IPS-15b (cell line): Measurements from ENCODE around the gene LRIT3.

ENCODE experiments used
- H3K27me3 ChIP-seq: one replicate; pipeline ENCODE4 v1.6.1; 2013; ENCODE audit warnings: low read length; ENCODE audit not compliant: control insufficient read depth, insufficient read depth
- H3K36me3 ChIP-seq: one replicate; pipeline ENCODE4 v1.6.1; 2013; ENCODE audit warnings: low read length; ENCODE audit not compliant: control insufficient read depth, insufficient read depth
- H3K4me1 ChIP-seq: one replicate; pipeline ENCODE4 v1.6.1; 2013; ENCODE audit warnings: mild to moderate bottlenecking, low read length; ENCODE audit not compliant: control insufficient read depth, insufficient read depth
- H3K4me3 ChIP-seq: one replicate; pipeline ENCODE4 v1.5.1; 2013; ENCODE audit warnings: low read depth, low read length
- H3K9ac ChIP-seq: one replicate; pipeline ENCODE4 v1.6.1; 2013; ENCODE audit warnings: low read depth, mild to moderate bottlenecking, low read length
- H3K9me3 ChIP-seq: one replicate; pipeline ENCODE4 v1.6.1; 2013; ENCODE audit warnings: mild to moderate bottlenecking, low read length; ENCODE audit not compliant: control insufficient read depth, insufficient read depth

LRIT3 gene

DNA sequence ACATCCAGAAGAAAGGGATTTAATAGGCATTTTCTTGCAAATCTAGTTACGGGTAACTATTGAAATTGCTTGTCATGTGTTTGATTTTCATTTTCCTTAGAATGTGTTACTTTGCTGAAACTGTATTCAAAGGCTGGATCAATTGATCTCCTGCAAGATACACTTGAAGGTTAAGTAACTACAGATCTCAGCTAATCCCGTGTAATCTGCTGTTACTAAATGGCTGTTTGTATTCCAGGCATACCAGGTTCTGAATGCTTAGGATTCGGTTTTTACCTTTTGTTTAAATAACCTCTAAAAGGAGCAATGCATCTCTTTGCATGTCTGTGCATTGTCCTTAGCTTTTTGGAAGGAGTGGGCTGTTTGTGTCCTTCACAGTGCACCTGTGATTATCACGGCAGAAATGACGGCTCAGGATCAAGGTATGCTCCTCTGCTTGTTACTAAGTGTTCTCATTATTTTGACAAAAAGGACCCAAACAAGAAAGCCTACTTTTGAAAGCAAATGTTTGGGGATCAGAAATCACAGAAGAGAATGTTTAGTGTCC, at the start of gene LRIT3:
Gene LRIT3, plus strand, starts transcription at position 212 of the 547 bp plus-strand sequence. Its CDS starts 95 bp downstream, at position 307.
- Histone ChIP-seq H3K9ac (no peak within 1 kb of the TSS), H3K4me1 (no peaks in the 10 kb centered on the region), H3K4me3 (no peak within 1 kb of the TSS), H3K36me3 (no peaks in the 10 kb centered on the region), H3K27me3 (no peaks in the 10 kb centered on the region), H3K9me3 (no peaks in the 10 kb centered on the region)

DNA sequence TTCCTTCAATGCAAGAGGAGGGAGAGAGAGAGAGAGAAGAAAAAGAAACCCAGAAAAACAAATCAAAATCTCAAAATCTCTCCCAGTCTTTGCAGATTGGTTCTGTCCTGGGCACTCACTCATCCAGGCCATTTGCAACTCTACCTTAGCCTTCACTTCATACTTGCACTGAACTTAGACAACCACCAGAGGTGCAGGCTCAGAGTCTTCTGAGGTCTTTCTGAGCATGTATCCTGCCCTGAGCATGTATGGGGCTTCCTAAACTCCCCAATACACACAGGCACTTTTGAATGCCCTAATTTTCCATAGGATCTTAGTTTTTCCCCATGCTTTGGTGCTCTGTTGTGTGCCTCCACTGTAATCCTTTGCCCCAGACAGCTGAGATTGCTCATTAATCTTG, 49.0 kb upstream of the LRIT3 start:
- Histone ChIP-seq H3K36me3 (no peaks in the 10 kb centered on the region), H3K4me1 (no peaks in the 10 kb centered on the region), H3K9ac (no peak overlapping the region), H3K4me3 (no peak overlapping the region), H3K9me3 (no peaks in the 10 kb centered on the region), H3K27me3 (no peaks in the 10 kb centered on the region)

- Histone ChIP-seq H3K4me1 (no peaks in the 10 kb centered on the region), H3K36me3 (no peaks in the 10 kb centered on the region), H3K4me3 (no peak overlapping the region), H3K9me3 (no peaks in the 10 kb centered on the region), H3K9ac (no peak overlapping the region), H3K27me3 (no peaks in the 10 kb centered on the region)
Measured at GRCh38 chr4:109801099-109801789, 46.7 kb upstream of the LRIT3 start.

DNA sequence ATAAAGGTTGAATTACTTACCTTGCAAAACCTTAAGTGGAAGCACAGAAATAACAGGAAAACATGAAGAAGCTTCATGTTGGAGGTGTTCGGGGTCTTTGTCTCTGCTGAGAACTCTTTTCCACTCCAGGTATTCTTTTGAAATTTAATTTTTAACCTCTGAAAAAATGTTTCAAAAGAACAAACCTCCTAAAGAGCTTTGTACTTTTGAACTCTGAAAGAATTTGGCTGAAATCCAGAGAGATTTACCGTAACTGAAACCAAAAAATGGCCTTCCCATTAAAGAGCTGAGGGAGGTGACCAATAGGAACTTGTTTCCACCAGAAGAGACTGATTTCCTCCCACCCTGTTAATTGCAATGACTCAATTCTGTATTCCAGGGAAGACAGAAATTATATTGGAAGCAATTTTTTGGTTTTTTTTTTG, 46.0 kb upstream of the LRIT3 start, which contains the start of gene CFI:
Gene CFI, minus strand, starts transcription at position 105 of the 425 bp plus-strand sequence. Its CDS starts 28 bp downstream, at position 77.
- H3K9ac ChIP-seq, result no peak within 1 kb of the TSS

GRCh38 chr4:109803924-109804571, 43.9 kb upstream of the LRIT3 start:
- Histone ChIP-seq H3K36me3 (no peaks in the 10 kb centered on the region), H3K4me1 (no peaks in the 10 kb centered on the region), H3K9me3 (no peaks in the 10 kb centered on the region), H3K4me3 (no peak overlapping the region), H3K27me3 (no peaks in the 10 kb centered on the region), H3K9ac (no peak overlapping the region)

More for the DNA sequence above, 46.0 kb upstream of the LRIT3 start, which contains the start of gene CFI:
- Histone ChIP-seq H3K27me3 (no peaks in the 10 kb centered on the region), H3K36me3 (no peaks in the 10 kb centered on the region), H3K4me1 (no peaks in the 10 kb centered on the region), H3K9me3 (no peaks in the 10 kb centered on the region), H3K4me3 (no peak within 1 kb of the TSS)

GRCh38 chr4:109809655-109810054, 38.3 kb upstream of the LRIT3 start:
- Histone ChIP-seq H3K9me3 (no peaks in the 10 kb centered on the region), H3K36me3 (no peaks in the 10 kb centered on the region), H3K4me3 (no peak overlapping the region), H3K4me1 (peaks cover 6% of the 10 kb centered on the region), H3K27me3 (no peaks in the 10 kb centered on the region), H3K9ac (no peak overlapping the region)

DNA sequence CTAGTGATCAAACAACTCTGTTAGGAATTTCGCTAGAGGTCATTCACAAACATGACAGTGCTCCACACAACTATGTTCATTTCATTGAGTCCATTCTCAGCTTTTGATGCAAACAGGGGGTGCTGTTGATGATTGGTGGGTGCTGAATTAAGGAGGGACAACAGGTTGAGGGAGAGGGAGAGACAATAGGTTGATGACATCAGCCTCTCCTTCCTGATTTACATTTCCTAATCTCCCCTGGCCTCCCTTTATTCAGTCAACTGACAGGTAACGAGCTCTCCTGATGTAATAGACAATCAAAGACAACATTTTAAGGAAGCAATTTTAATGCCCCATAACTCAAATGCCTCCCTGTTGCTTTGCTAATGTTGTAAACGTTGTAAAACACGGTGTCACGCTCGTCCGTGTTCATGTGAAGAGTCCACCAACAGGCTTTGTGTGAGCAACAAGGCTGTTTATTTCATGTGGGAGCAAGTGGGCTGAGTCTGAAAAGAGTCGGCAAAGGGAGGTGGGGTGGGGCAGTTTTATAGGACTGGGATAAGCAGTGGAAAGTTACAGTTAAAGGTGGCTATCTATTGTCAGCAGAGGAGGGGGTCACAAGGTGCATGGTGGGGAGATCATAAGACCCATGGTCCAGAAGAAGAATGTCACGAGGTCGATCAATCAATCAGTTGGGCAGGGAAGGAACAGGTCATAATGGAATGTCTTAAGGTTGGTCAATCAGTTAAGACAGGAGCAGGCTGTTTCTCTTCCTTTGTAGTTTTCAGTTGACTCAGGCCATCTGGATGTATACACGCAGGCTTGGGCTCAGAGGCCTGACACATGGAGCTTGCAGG, 37.1 kb upstream of the LRIT3 start:
- Histone ChIP-seq H3K4me1 (peaks cover 6% of the 10 kb centered on the region), H3K9ac (no peak overlapping the region), H3K36me3 (no peaks in the 10 kb centered on the region), H3K27me3 (no peaks in the 10 kb centered on the region), H3K9me3 (no peaks in the 10 kb centered on the region), H3K4me3 (no peak overlapping the region)

- Histone ChIP-seq H3K4me3 (no peak overlapping the region), H3K36me3 (no peaks in the 10 kb centered on the region), H3K9me3 (no peaks in the 10 kb centered on the region), H3K9ac (no peak overlapping the region), H3K4me1 (peaks cover 9% of the 10 kb centered on the region), H3K27me3 (no peaks in the 10 kb centered on the region)
Measured at GRCh38 chr4:109811707-109812106, 36.2 kb upstream of the LRIT3 start.

GRCh38 chr4:109815151-109816081, 32.5 kb upstream of the LRIT3 start, which contains the start of gene GAR1:
Gene GAR1 (plus strand): TSS chr4:109815762. CDS start chr4:109816165, 403 bp downstream.
- peak within 1 kb of the TSS; percentile 98 for H3K9ac ChIP-seq

DNA sequence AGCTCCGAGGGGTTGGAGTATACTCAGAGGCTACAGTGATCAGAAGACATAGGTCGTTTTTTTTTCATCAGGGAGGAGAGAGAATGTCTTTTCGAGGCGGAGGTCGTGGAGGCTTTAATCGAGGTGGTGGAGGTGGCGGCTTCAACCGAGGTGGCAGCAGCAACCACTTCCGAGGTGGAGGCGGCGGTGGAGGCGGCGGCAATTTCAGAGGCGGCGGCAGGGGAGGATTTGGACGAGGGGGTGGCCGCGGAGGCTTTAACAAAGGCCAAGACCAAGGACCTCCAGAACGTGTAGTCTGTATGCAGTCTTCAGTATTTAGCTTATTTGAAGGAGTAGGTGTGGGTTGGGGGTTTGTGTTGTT, 31.8 kb upstream of the LRIT3 start:
- Histone ChIP-seq H3K4me1 (peaks cover 8% of the 10 kb centered on the region), H3K4me3 (peak overlapping the region; percentile 98), H3K36me3 (no peaks in the 10 kb centered on the region), H3K9me3 (no peaks in the 10 kb centered on the region), H3K9ac (peak overlapping the region; percentile 98), H3K27me3 (no peaks in the 10 kb centered on the region)

More at GRCh38 chr4:109815151-109816081, 32.5 kb upstream of the LRIT3 start, which contains the start of gene GAR1:
- Histone ChIP-seq H3K36me3 (no peaks in the 10 kb centered on the region), H3K9me3 (no peaks in the 10 kb centered on the region), H3K27me3 (no peaks in the 10 kb centered on the region), H3K4me1 (peaks cover 11% of the 10 kb centered on the region), H3K4me3 (peak within 1 kb of the TSS; percentile 98)
